Epithelial cell of proximal tubule (primary cell): ENCODE results near the gene RASGEF1C. TPM values are rescaled to one million over a fixed set of nuclear protein-coding genes. Genes with fewer than 3 reads are reported as not detected.
"Not testable (repeated sequence)": the region's sequence is repeated elsewhere in the genome, so short reads cannot be mapped to it uniquely, and the experiment has no call there.

Experiments
- DNase-seq: peaks from one replicate; pipeline ENCODE4 v3.0.0-alpha.2; 2011; ENCODE audit warnings: low read depth
- H3K4me3 ChIP-seq: 2 replicates; pipeline ENCODE4 v1.5.1; 2011; ENCODE audit warnings: low read depth, mild to moderate bottlenecking, low read length
- total RNA-seq: library from RNA; depleted of rRNA; stranded (reverse); fragments of >200 nt; gene quantifications from 2 replicates; pipeline ENCODE4 v1.2.3, GENCODE V29; 2015
- TF ChIP-seq, protein P1 (sequence below): conservative IDR thresholded peaks from 2 replicates; pipeline ENCODE4 v1.5.1; 2012; ENCODE audit warnings: low read depth, mild to moderate bottlenecking, low read length

RASGEF1C gene
- total RNA-seq, 1 donor from 2014 or later = not detected

DNA sequence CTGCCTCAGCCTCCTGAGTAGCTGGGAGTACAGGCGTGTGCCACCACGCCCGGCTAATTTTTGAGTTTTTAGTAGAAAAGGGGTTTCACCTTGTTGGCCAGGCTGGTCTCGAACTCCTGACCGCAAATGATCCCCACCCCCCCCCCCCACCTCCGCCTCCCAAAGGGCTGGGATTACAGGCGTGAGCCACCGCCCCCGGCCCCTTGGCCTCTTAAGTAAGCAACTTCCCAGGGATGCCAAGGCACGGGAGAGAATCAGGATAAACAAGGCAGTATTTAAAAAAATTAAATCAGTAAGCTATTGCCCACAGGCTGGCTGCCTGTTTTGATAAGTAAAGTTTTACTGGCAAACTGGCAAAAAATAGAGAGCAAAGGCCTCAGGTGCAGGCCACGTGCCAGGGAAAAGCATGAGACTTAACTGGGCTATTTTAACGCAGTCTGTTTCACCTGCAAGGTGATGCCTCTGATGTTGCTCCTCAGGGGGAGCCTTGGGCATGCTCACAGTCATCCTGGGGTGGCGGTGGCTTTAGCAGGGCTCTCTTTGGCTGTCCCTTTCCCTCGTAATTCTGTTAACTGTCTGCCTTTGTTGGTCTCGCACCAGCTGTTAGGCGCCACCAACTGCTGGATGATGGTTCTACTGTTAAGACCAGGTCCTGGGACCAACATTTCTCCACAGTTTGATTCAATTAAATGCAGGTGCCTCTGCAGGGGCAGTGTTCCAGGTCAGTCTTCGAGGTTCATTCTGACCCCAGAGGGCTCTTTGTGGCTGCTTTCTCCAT is 118.1 kb downstream of the RASGEF1C start:
- peak overlapping the region; percentile 52 for H3K4me3 ChIP-seq
- DNase-seq = peak; percentile 15
- TF ChIP-seq, protein P1, sequence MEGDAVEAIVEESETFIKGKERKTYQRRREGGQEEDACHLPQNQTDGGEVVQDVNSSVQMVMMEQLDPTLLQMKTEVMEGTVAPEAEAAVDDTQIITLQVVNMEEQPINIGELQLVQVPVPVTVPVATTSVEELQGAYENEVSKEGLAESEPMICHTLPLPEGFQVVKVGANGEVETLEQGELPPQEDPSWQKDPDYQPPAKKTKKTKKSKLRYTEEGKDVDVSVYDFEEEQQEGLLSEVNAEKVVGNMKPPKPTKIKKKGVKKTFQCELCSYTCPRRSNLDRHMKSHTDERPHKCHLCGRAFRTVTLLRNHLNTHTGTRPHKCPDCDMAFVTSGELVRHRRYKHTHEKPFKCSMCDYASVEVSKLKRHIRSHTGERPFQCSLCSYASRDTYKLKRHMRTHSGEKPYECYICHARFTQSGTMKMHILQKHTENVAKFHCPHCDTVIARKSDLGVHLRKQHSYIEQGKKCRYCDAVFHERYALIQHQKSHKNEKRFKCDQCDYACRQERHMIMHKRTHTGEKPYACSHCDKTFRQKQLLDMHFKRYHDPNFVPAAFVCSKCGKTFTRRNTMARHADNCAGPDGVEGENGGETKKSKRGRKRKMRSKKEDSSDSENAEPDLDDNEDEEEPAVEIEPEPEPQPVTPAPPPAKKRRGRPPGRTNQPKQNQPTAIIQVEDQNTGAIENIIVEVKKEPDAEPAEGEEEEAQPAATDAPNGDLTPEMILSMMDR = peak; percentile 54

DNA sequence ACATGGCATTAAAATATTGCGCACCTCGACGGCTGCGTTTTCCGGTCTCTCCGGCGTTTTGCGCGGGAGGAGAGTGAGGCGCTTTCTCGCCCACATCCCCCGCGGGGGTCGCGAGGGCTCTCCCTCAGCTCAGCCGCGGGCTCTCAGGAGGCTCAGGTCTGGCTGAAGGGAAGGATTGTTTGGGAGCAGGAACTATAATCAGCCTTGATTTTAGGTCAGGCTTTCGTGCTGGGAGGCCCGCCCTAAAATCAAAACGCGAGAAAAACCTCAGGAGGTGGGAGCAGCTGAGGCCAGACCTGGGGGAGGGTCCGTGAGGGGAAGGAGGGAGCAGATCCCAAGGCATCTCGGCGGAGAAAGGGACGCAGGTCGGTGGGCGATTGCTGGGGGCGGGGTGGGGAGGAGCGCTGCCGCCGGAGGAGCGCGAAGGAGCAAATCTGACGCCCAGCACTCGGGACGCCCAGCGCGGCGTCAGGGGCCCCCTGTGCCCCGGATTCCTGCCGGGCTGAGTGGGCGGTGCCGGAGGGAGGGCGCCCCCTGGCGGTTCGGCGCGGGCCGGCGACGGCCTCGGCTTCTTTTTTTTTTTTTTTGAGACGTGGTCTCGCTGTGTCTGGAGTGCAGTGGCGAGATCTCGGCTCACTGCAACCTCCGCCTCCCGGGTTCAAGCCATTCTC is 118.8 kb downstream of the RASGEF1C start:
- no peak for DNase-seq
- TF ChIP-seq, protein P1 = peak; percentile 74
- peak overlapping the region; percentile 52 for H3K4me3 ChIP-seq

DNA sequence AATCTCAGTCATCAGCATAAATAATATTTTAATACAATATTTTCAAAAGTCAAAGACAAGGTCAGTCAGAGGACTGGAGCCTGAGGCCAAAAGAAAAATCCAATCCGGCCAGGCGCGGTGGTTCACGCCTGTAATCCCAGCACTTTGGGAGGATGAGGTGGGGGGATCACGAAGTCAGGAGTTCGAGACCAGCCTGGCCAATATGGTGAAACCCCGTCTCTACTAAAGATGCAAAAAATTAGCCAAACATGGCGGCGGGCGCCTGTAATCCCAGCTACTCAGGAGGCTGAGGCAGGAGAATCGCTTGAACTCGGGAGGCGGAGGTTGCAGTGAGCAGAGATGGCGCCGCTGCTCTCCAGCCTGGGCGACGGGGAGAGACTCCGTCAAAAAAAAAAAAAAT is 119.4 kb downstream of the RASGEF1C start:
- H3K4me3 ChIP-seq, DNase-seq: not testable (repeated sequence)

- no peak for DNase-seq
- TF ChIP-seq, protein P1 = no peak
- no peak overlapping the region for H3K4me3 ChIP-seq
Observed at GRCh38 chr5:180088561-180088960, 120.5 kb downstream of the RASGEF1C start.

GRCh38 chr5:180086816-180087399 is 122.1 kb downstream of the RASGEF1C start:
- DNase-seq = no peak
- no peak overlapping the region for H3K4me3 ChIP-seq
- TF ChIP-seq, protein P1 = no peak

GRCh38 chr5:180085837-180086236 is 123.2 kb downstream of the RASGEF1C start:
- TF ChIP-seq, protein P1 = no peak
- no peak for DNase-seq
- H3K4me3 ChIP-seq = no peak overlapping the region
